Kidney (tissue), 14 donors: Measurements from ENCODE around the gene SGCE. TPM values are rescaled to one million over a fixed set of nuclear protein-coding genes. Genes with fewer than 3 reads are reported as not detected.

Experiments used
- DNase-seq, 5 donors: peaks; one replicate each; pipeline ENCODE4 v3.0.0-alpha.2; 2013 to 2020
- FAIRE-seq: peaks from 2 replicates; lab custom pipeline; 2012; peaks lifted over from hg19 to GRCh38; lab: Jason Lieb, UNC
- H3K27ac ChIP-seq, 2 donors: one replicate each; pipeline ENCODE4 v1.7.0; 2013; ENCODE audit warnings: low read depth in 2 of 2, low read length in 2 of 2, inconsistent platforms in 1 of 2
- H3K27me3 ChIP-seq: one replicate; pipeline ENCODE4 v1.7.1; 2013; ENCODE audit warnings: low read length, inconsistent platforms; ENCODE audit not compliant: control insufficient read depth, insufficient read depth
- H3K36me3 ChIP-seq, 3 donors: one replicate each; pipeline versions ENCODE4 v1.7.0 to v1.7.1; 2013; ENCODE audit warnings: low read length in 3 of 3, control low read depth in 1 of 3, inconsistent platforms in 1 of 3; ENCODE audit not compliant: insufficient read depth in 3 of 3, control insufficient read depth in 2 of 3
- H3K4me1 ChIP-seq, 3 donors: one replicate each; pipeline versions ENCODE4 v1.7.0 to v1.7.1; 2013; ENCODE audit warnings: low read length in 3 of 3, inconsistent platforms in 1 of 3, low read depth in 1 of 3; ENCODE audit not compliant: control insufficient read depth in 2 of 3, insufficient read depth in 2 of 3
- H3K4me3 ChIP-seq, 3 donors: one replicate each; pipeline versions ENCODE4 v1.7.0 to v1.8.1; 2013; ENCODE audit warnings: low read length in 3 of 3, control low read depth in 1 of 3, inconsistent platforms in 1 of 3
- H3K9ac ChIP-seq, 3 donors: one replicate each; pipeline versions ENCODE4 v1.7.0 to v1.7.1; 2013; ENCODE audit warnings: low read length in 3 of 3, control low read depth in 1 of 3, inconsistent platforms in 1 of 3
- H3K9me3 ChIP-seq, 3 donors: one replicate each; pipeline versions ENCODE4 v1.7.0 to v1.7.1; 2013; ENCODE audit warnings: low read length in 3 of 3, control low read depth in 1 of 3, inconsistent platforms in 1 of 3; ENCODE audit not compliant: control insufficient read depth in 2 of 3, insufficient read depth in 1 of 3
- CTCF ChIP-seq: IDR thresholded peaks from 3 replicates; pipeline ENCODE4 v1.5.1; 2012; ENCODE audit warnings: mild to moderate bottlenecking, moderate library complexity, borderline replicate concordance; ENCODE audit not compliant: insufficient read depth; ENCODE audit errors: extremely low read depth
- intact Hi-C: fragments of 100-400 bp; cut with DNase I; formaldehyde crosslinking; loops from one replicate; pipeline ENCODE4 v1.11.1; 2022
- polyA plus RNA-seq: library from polyadenylated mRNA; stranded (reverse); fragments of 350-450 nt; fragmentation: Illumina TruSeq; extraction: RNeasy Lipid Tissue Mini Kit (QIAGEN cat#74804); gene quantifications from one replicate; pipeline ENCODE4 v1.2.3, GENCODE V29; 2014; ENCODE audit warnings: low read depth, low replicate concordance; ENCODE audit not compliant: insufficient read depth
- total RNA-seq: library from RNA; stranded (reverse); fragmentation: NEBNext Ultra II Directional; extraction: Animal tissue kit (Norgen Biotek cat#: 25700); gene quantifications from one replicate; pipeline ENCODE4 v1.2.1, GENCODE V29; 2021
- donor health status: control.
- donor health status: control.
- donor health status: control.
- donor health status: control.
- donor health status: control.
- donor health status: DM: yes; HTN: yes; CAD: no.
- donor health status: Normal renal cell carcinoma (clear cell type).

Gene SGCE
- total and polyA plus RNA-seq, 2 donors from 2014 or later, result 56.5 to 59.6 TPM

GRCh38 chr7:94665426-94665825, 9.5 kb upstream of the SGCE start:
- Histone ChIP-seq H3K27ac (no peak overlapping the region), H3K36me3 (no peaks in the 10 kb centered on the region), H3K4me3 (no peak overlapping the region), H3K9me3 (no peaks in the 10 kb centered on the region), H3K9ac (no peak overlapping the region), H3K4me1 (peaks cover 0 to under 1% (median under 1%) of the 10 kb centered on the region in 3 donors), H3K27me3 (no peaks in the 10 kb centered on the region)
- no peak for FAIRE-seq
- no peak for DNase-seq
- intact Hi-C loops, result no loop called here
- no peak for TF ChIP-seq CTCF

- H3K9me3 ChIP-seq, result no peaks in the 10 kb centered on the region
- no peaks in the 10 kb centered on the region for H3K27me3 ChIP-seq
- peaks cover 4 to 7% (median 6%) of the 10 kb centered on the region in 3 donors for H3K4me1 ChIP-seq
- H3K36me3 ChIP-seq, result no peaks in the 10 kb centered on the region
- no peak overlapping the region for H3K4me3 ChIP-seq
- no peak overlapping the region for H3K9ac ChIP-seq
- DNase-seq (no peak), FAIRE-seq (no peak)
- no peak for TF ChIP-seq CTCF
- intact Hi-C loops, result no loop called here
- no peak overlapping the region for H3K27ac ChIP-seq
These were observed 8.1 kb upstream of the SGCE start for GRCh38 chr7:94664023-94664422.

DNA sequence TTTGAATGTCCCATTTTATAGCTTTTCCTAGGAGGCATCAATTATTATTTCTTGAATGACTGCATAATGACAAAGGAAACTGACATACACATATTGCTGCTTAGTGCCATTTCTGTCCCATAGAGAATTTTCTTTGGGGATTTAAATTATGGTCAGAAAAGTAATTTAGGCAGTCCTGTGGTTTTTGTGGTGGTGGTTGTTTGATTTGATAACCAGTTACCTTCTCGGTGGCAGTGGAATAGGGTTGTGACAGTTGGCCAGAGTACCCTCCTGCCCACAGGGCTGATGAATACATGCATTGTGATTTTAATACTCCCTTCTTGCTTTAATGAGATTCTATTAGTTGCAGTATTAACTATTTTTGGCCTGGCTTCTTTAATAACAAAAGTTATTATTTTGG, 6.6 kb upstream of the SGCE start:
- FAIRE-seq, result no peak
- H3K4me1 ChIP-seq, result peaks cover 4 to 7% (median 6%) of the 10 kb centered on the region in 3 donors
- TF ChIP-seq CTCF, result no peak
- H3K36me3 ChIP-seq, result no peaks in the 10 kb centered on the region
- H3K27ac ChIP-seq, result no peak overlapping the region
- no peaks in the 10 kb centered on the region for H3K9me3 ChIP-seq
- intact Hi-C loops, result no loop called here
- DNase-seq, result no peak
- no peaks in the 10 kb centered on the region for H3K27me3 ChIP-seq
- H3K4me3 ChIP-seq, result no peak overlapping the region
- no peak overlapping the region for H3K9ac ChIP-seq

- Histone ChIP-seq H3K27ac (no peak overlapping the region), H3K4me3 (no peak overlapping the region), H3K9ac (no peak overlapping the region), H3K36me3 (no peaks in the 10 kb centered on the region), H3K9me3 (no peaks in the 10 kb centered on the region), H3K27me3 (no peaks in the 10 kb centered on the region), H3K4me1 (peaks cover 4 to 7% (median 6%) of the 10 kb centered on the region in 3 donors)
- no peak for DNase-seq
- TF ChIP-seq CTCF, result no peak
- intact Hi-C loops, result no loop called here
- FAIRE-seq, result no peak
These were observed 4.1 kb upstream of the SGCE start for GRCh38 chr7:94660006-94660405.
